ENCODE data around the gene FBXO31.

The FBXO31 gene

DNA sequence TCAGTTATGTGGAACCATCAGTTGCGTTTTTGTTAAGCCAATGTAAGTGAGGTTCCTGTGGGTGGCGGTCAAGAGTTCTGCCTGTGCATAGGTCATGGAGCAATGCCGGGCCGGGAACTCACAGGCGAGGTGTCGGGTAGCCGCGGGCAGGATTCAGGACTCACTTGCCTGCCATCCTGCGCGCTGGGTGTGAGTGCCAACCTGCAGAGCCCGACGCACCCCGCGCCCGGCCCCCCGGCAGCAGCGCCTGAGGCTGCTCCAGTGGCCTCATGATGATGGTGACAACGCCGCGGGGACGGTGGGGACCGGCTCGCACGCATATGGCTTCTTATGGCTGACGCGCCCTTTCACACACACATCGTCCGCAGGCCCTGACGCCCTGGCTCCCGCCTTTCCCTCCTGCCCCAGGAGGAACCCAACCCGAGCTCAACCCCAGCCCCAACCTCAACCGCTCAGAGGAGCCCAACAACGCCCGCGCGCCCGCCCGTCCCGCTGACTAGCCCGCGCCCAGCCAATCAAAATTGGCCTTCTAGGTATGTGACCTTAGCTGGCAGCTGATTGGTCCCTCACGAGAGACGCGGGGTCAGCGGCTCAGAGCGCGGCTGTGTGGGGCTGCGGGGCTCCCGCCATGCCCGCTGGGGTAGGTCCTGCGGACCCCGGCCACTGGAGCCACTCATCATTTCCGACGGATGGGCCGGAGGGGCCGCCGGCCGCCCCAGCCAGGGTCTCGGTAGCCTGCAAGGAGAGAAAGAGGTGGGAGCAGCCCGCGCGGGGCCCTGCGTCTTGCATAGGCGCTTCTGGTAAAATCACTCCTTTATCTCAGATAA is 66.4 kb downstream of the FBXO31 start, which contains the start of gene C16orf95 (continued):
- TF ChIP-seq, protein P1, sequence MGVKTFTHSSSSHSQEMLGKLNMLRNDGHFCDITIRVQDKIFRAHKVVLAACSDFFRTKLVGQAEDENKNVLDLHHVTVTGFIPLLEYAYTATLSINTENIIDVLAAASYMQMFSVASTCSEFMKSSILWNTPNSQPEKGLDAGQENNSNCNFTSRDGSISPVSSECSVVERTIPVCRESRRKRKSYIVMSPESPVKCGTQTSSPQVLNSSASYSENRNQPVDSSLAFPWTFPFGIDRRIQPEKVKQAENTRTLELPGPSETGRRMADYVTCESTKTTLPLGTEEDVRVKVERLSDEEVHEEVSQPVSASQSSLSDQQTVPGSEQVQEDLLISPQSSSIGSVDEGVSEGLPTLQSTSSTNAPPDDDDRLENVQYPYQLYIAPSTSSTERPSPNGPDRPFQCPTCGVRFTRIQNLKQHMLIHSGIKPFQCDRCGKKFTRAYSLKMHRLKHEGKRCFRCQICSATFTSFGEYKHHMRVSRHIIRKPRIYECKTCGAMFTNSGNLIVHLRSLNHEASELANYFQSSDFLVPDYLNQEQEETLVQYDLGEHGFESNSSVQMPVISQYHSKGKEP (tag by site-specific recombination; IDR thresholded peaks at IDR 0.05): no peak
- peak; percentile 88 for TF ChIP-seq ZBTB20 (tag by site-specific recombination; IDR thresholded peaks at IDR 0.05)
- no peak for TF ChIP-seq ZNF544 (tag by site-specific recombination; IDR thresholded peaks at IDR 0.05)
- TF ChIP-seq ZNF157 (tag by site-specific recombination; IDR thresholded peaks at IDR 0.05): no peak
- TF ChIP-seq RBAK (tag by site-specific recombination; IDR thresholded peaks at IDR 0.05): no peak
- no peak for TF ChIP-seq ZNF138 (tag by site-specific recombination; IDR thresholded peaks at IDR 0.05; ENCODE audit: borderline replicate concordance)
- peak; percentile 73 for TF ChIP-seq ZXDB (tag by site-specific recombination; IDR thresholded peaks at IDR 0.05)
- no peak for TF ChIP-seq GFI1B (tag by site-specific recombination; IDR thresholded peaks at IDR 0.05)
- TF ChIP-seq, protein P2, sequence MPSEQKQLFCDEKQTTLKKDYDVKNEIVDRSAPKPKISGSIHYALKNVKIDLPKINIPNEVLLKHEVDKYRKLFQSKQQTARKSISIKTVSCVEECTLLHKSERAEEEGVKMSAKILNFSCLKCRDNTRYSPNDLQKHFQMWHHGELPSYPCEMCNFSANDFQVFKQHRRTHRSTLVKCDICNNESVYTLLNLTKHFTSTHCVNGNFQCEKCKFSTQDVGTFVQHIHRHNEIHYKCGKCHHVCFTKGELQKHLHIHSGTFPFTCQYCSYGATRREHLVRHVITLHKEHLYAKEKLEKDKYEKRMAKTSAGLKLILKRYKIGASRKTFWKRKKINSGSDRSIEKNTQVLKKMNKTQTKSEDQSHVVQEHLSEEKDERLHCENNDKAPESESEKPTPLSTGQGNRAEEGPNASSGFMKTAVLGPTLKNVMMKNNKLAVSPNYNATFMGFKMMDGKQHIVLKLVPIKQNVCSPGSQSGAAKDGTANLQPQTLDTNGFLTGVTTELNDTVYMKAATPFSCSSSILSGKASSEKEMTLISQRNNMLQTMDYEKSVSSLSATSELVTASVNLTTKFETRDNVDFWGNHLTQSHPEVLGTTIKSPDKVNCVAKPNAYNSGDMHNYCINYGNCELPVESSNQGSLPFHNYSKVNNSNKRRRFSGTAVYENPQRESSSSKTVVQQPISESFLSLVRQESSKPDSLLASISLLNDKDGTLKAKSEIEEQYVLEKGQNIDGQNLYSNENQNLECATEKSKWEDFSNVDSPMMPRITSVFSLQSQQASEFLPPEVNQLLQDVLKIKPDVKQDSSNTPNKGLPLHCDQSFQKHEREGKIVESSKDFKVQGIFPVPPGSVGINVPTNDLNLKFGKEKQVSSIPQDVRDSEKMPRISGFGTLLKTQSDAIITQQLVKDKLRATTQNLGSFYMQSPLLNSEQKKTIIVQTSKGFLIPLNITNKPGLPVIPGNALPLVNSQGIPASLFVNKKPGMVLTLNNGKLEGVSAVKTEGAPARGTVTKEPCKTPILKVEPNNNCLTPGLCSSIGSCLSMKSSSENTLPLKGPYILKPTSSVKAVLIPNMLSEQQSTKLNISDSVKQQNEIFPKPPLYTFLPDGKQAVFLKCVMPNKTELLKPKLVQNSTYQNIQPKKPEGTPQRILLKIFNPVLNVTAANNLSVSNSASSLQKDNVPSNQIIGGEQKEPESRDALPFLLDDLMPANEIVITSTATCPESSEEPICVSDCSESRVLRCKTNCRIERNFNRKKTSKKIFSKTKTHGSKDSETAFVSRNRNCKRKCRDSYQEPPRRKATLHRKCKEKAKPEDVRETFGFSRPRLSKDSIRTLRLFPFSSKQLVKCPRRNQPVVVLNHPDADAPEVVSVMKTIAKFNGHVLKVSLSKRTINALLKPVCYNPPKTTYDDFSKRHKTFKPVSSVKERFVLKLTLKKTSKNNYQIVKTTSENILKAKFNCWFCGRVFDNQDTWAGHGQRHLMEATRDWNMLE (tag by site-specific recombination; conservative IDR thresholded peaks at IDR 0.05; ENCODE audit: low read depth): 0 out of 2 replicates have a peak, but pooled peaks have one; percentile 14
- TF ChIP-seq, protein P3, sequence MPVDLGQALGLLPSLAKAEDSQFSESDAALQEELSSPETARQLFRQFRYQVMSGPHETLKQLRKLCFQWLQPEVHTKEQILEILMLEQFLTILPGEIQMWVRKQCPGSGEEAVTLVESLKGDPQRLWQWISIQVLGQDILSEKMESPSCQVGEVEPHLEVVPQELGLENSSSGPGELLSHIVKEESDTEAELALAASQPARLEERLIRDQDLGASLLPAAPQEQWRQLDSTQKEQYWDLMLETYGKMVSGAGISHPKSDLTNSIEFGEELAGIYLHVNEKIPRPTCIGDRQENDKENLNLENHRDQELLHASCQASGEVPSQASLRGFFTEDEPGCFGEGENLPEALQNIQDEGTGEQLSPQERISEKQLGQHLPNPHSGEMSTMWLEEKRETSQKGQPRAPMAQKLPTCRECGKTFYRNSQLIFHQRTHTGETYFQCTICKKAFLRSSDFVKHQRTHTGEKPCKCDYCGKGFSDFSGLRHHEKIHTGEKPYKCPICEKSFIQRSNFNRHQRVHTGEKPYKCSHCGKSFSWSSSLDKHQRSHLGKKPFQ (tag by site-specific recombination; IDR thresholded peaks at IDR 0.05): 0 out of 2 replicates have a peak, but pooled peaks have one; percentile 35
- TF ChIP-seq TRIM28 (IDR thresholded peaks at IDR 0.05; ENCODE audit: borderline replicate concordance, low read length): no peak
- TF ChIP-seq ZNF354C (tag by site-specific recombination; IDR thresholded peaks at IDR 0.05; ENCODE audit: borderline replicate concordance, low read depth): no peak
- no peak for TF ChIP-seq ZNF830 (tag by site-specific recombination; IDR thresholded peaks at IDR 0.05; ENCODE audit: low read depth)
- no peak for TF ChIP-seq ZNF629 (tag by site-specific recombination; IDR thresholded peaks at IDR 0.05)
- no peak for TF ChIP-seq ZNF48 (tag by site-specific recombination; IDR thresholded peaks at IDR 0.05)
- TF ChIP-seq ZNF654 (tag by site-specific recombination; IDR thresholded peaks at IDR 0.05; ENCODE audit: low read depth): peak; percentile 24
- TF ChIP-seq ZNF341 (tag by site-specific recombination; IDR thresholded peaks at IDR 0.05; ENCODE audit: low read depth): no peak
- no peak for TF ChIP-seq ZNF37A (tag by site-specific recombination; IDR thresholded peaks at IDR 0.05)
- no peak for TF ChIP-seq ZNF433 (tag by site-specific recombination; IDR thresholded peaks at IDR 0.05; ENCODE audit: low read depth)
- TF ChIP-seq ZNF366 (tag by site-specific recombination; conservative IDR thresholded peaks at IDR 0.05): no peak
- no peak; the same call in 1 of the 2 replicates for TF ChIP-seq ZNF843 (tag by site-specific recombination; IDR thresholded peaks at IDR 0.05)
- TF ChIP-seq, protein P4, sequence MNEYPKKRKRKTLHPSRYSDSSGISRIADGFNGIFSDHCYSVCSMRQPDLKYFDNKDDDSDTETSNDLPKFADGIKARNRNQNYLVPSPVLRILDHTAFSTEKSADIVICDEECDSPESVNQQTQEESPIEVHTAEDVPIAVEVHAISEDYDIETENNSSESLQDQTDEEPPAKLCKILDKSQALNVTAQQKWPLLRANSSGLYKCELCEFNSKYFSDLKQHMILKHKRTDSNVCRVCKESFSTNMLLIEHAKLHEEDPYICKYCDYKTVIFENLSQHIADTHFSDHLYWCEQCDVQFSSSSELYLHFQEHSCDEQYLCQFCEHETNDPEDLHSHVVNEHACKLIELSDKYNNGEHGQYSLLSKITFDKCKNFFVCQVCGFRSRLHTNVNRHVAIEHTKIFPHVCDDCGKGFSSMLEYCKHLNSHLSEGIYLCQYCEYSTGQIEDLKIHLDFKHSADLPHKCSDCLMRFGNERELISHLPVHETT (tag by site-specific recombination; IDR thresholded peaks at IDR 0.05): no peak
- no peak for TF ChIP-seq EGR2 (tag by site-specific recombination; IDR thresholded peaks at IDR 0.05; ENCODE audit: low read depth)
- TF ChIP-seq ZNF132 (tag by site-specific recombination; IDR thresholded peaks at IDR 0.05; ENCODE audit: borderline replicate concordance): no peak
- TF ChIP-seq ZNF777 (tag by site-specific recombination; IDR thresholded peaks at IDR 0.05; ENCODE audit: borderline replicate concordance): no peak
- TF ChIP-seq KLF1 (tag by site-specific recombination; IDR thresholded peaks at IDR 0.05): peak; percentile 48
- TF ChIP-seq ZNF324 (tag by site-specific recombination; IDR thresholded peaks at IDR 0.05): peak; percentile 75; the same call in 1 of the 2 replicates
- no peak for TF ChIP-seq ZBTB7A (tag by site-specific recombination; IDR thresholded peaks at IDR 0.05; ENCODE audit: low read depth)
- peak; percentile 48; the same call in 1 of the 2 replicates for TF ChIP-seq ZNF501 (tag by site-specific recombination; IDR thresholded peaks at IDR 0.05)
- TF ChIP-seq MEIS1 (CRISPR knock-in tag; IDR thresholded peaks at IDR 0.05; ENCODE audit: borderline replicate concordance): no peak
- TF ChIP-seq KLF16 (tag by site-specific recombination; IDR thresholded peaks at IDR 0.05): 0 out of 2 replicates have a peak, but pooled peaks have one; percentile 36
- TF ChIP-seq YY2 (tag by site-specific recombination; IDR thresholded peaks at IDR 0.05): peak; percentile 60

Measured in HEK293 (cell line).